ENCODE data around the gene RIMOC1.

Gene RIMOC1

GRCh38 chr5:41903892-41904799 is at the start of gene RIMOC1:
TSS of gene RIMOC1 (plus strand) at chr5:41904344. CDS start at chr5:41904368, 24 bp downstream.
- peak; percentile 94 for DNase-seq (ENCODE audit: low read depth)

- DNase-seq (ENCODE audit: low read depth), result peak; percentile 3
These were observed 47.3 kb upstream of the RIMOC1 start for GRCh38 chr5:41856644-41857491.

- DNase-seq (ENCODE audit: low read depth), result no peak
These were observed 46.2 kb upstream of the RIMOC1 start for GRCh38 chr5:41857989-41858388.

- no peak for DNase-seq (ENCODE audit: low read depth)
These were observed 45.3 kb upstream of the RIMOC1 start for GRCh38 chr5:41858890-41859289.

GRCh38 chr5:41863871-41864486 is 40.2 kb upstream of the RIMOC1 start:
- DNase-seq (ENCODE audit: low read depth), result no peak

- no peak for DNase-seq (ENCODE audit: low read depth)
These were observed 34.9 kb upstream of the RIMOC1 start for GRCh38 chr5:41869151-41869723.

GRCh38 chr5:41869724-41870626 is 34.2 kb upstream of the RIMOC1 start, which contains the start of gene OXCT1:
TSS of gene OXCT1 (minus strand) at chr5:41870425. CDS start at chr5:41870358, 67 bp downstream.
- DNase-seq (ENCODE audit: low read depth), result peak; percentile 89

GRCh38 chr5:41870627-41871048 is 33.5 kb upstream of the RIMOC1 start:
- no peak for DNase-seq (ENCODE audit: low read depth)

- DNase-seq (ENCODE audit: low read depth), result no peak
These were observed 32.3 kb upstream of the RIMOC1 start for GRCh38 chr5:41871852-41872251.

GRCh38 chr5:41874512-41875060 is 29.6 kb upstream of the RIMOC1 start:
- no peak for DNase-seq (ENCODE audit: low read depth)

- DNase-seq (ENCODE audit: low read depth), result no peak
These were observed 29.0 kb upstream of the RIMOC1 start for GRCh38 chr5:41875121-41875520.

- DNase-seq (ENCODE audit: low read depth), result no peak
These were observed 27.5 kb upstream of the RIMOC1 start for GRCh38 chr5:41876678-41877077.

GRCh38 chr5:41877408-41877807 is 26.7 kb upstream of the RIMOC1 start:
- DNase-seq (ENCODE audit: low read depth), result no peak

GRCh38 chr5:41878173-41878572 is 26.0 kb upstream of the RIMOC1 start:
- DNase-seq (ENCODE audit: low read depth), result no peak

GRCh38 chr5:41878643-41879478 is 25.3 kb upstream of the RIMOC1 start:
- DNase-seq (ENCODE audit: low read depth), result no peak

- DNase-seq (ENCODE audit: low read depth), result no peak
These were observed 21.4 kb upstream of the RIMOC1 start for GRCh38 chr5:41882765-41883164.

- no peak for DNase-seq (ENCODE audit: low read depth)
These were observed 20.9 kb upstream of the RIMOC1 start for GRCh38 chr5:41883243-41883642.

GRCh38 chr5:41883936-41884335 is 20.2 kb upstream of the RIMOC1 start:
- no peak for DNase-seq (ENCODE audit: low read depth)

GRCh38 chr5:41885286-41885685 is 18.9 kb upstream of the RIMOC1 start:
- DNase-seq (ENCODE audit: low read depth), result no peak

Measured in T-helper 22 cell (primary cell).